ENCODE measurements around the gene ATOH8.

The ATOH8 gene

DNA sequence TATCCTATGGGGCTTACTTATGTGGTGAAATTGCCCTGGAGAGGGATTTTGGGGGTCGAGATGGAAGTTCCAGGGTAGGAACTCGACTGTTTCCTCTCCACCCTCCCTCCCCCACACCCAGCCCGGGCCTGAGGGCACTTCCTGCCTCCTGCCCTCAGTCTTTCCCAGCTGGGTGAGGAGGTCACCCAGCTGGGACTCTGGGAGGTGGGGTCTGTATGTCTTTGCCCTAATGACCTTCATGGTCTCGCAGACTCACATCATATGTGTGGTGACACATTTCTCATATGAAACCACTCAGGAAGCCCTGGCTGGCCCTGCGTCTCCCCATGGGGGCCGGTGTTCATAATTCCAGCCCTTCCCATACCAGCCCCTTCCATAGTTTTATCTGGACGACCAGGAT is 12.4 kb downstream of the ATOH8 start:
- H3K4me3 Mint-ChIP-seq = no peak overlapping the region

DNA sequence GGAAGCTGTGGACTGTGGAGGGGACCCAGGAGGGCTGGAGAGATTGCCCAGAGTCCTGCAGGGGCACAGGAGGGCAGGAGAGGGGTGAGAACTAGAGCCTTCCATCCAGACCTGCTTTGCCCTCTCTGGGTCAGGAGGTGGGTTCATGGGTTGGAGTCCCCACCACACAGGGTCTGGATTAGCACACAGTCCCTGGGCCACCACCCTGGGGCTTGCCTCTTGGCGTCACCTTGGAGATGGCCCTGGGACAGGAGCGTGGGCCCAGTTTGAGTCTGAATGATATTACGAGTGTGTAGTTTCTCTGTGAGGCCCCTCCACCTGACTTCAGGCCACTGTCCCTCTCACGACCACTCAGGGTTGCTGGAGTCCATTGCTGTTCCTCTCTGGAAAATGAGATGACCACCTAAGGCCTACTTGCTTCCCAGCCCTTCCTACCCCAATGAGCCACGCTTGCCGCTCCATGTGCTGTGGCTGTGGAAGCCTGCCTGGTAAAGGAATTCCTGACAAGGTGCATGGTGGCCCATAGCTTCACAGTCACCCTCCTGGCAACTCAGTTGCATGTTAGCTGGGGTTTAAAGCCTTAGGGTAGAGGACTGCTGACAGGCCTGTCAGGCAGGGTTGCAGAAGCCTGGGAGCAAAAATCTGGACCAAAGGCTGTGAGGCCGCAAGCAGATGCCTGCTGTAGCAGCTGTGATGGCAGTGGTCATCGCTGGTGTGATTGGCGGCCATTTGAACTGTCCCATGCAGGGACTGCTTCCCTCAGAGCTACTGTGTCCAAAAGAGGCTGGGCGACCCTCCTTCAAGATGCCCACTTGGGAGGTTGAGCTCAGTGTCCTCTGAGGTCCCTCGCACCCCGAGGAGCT is 14.2 kb downstream of the ATOH8 start:
- peaks cover 22% of the 10 kb centered on the region for H3K4me1 Mint-ChIP-seq
- H3K4me3 Mint-ChIP-seq = no peak overlapping the region
- no peak for DNase-seq (ENCODE audit: low spot score in 2 of 2)
- no peaks in the 10 kb centered on the region for H3K9me3 Mint-ChIP-seq
- no peaks in the 10 kb centered on the region for H3K36me3 Mint-ChIP-seq
- no peak overlapping the region for H3K27ac Mint-ChIP-seq
- ATAC-seq = no peak

More for the DNA sequence above, 12.4 kb downstream of the ATOH8 start:
- Mint-ChIP-seq H3K4me1 (peaks cover 22% of the 10 kb centered on the region), H3K9me3 (no peaks in the 10 kb centered on the region), H3K27ac (no peak overlapping the region), H3K36me3 (no peaks in the 10 kb centered on the region)
- DNase-seq (ENCODE audit: low spot score in 2 of 2) (no peak), ATAC-seq (no peak)

DNA sequence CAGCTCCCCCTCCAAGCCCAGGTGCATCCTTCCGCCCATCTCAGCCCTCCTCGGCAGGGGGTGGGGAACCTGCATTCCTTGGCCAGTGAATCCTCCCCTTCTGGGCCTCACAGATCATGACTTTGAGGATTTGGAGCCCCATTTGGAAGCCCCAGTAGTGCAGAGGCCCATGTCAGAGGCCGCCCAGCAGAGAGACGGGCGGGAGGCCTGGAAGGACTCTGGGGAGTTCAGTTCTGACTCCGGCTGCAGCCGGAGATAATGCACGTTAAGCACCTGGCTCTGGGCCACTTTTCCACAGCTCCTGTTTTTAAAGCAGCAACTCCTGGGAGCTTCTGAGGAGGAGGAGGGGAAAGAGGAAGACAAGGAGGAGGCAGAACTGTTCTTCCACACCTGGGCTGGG is 14.9 kb downstream of the ATOH8 start:
- Mint-ChIP-seq H3K27ac (no peak overlapping the region), H3K36me3 (no peaks in the 10 kb centered on the region)

DNA sequence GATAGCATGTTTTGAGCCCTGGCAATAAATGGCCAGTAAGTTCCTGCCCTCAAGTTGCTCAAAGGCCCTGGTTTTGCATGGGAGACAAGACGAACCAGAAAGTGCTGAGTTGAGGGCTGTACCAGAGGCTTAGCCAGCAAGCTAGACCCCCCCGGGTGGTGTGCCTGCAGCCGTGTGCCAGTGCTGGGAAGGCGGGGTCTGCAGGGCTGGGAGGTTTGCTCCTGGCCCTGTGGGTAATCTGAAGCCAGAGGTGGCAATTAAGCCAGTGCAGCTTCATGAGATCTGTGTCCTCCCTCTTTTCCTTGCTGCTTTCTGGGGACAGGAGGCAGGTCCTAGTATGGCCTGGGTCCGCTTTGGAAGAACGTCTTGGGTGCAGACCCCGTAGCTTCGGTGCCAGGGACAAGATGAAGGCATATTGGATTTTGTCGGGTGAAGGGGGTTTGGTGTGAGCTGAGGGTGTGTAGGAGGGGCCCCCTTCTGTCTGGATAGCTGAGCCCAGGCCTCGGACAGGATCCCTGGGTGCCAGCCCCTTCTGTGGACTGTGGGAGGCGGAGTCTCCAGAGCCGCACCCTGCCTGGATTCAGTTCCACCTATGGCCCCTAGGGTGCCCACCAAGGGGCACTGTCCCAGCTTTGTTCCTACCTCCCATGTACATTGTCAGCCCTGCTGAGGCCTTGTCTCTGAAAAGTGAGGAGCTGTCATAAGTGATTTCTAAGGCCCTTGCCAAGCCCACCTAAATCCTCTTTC is 15.6 kb downstream of the ATOH8 start:
- Mint-ChIP-seq H3K27ac (no peak overlapping the region), H3K4me1 (peaks cover 21% of the 10 kb centered on the region), H3K36me3 (no peaks in the 10 kb centered on the region), H3K4me3 (no peak overlapping the region), H3K9me3 (no peaks in the 10 kb centered on the region)
- ATAC-seq = no peak
- DNase-seq (ENCODE audit: low spot score in 2 of 2) = no peak

More for the DNA sequence above, 14.9 kb downstream of the ATOH8 start:
- no peak for DNase-seq (ENCODE audit: low spot score in 2 of 2)
- Mint-ChIP-seq H3K4me3 (no peak overlapping the region), H3K9me3 (no peaks in the 10 kb centered on the region), H3K4me1 (peaks cover 22% of the 10 kb centered on the region)
- ATAC-seq = no peak

DNA sequence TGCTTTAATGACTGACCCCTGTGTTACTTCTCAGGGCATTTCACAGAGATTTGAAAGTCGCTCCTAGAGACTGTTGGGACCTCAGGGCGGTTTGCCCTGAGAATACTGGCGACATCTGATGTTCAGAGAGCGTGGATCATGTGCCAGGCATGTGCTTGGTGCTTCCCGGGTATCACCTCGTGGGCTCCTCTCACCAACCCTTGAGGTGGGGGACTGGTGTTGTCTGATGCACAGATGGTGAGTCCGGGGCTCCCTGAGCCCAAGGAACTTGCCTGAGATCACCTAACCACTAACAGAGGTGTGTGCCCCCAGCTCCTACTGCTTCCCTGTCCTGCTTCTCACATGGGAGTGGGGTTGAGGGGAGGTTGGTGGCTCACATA is 16.2 kb downstream of the ATOH8 start:
- ATAC-seq = no peak
- peaks cover 17% of the 10 kb centered on the region for H3K4me1 Mint-ChIP-seq
- no peaks in the 10 kb centered on the region for H3K9me3 Mint-ChIP-seq
- H3K36me3 Mint-ChIP-seq = no peaks in the 10 kb centered on the region
- no peak for DNase-seq (ENCODE audit: low spot score in 2 of 2)
- no peak overlapping the region for H3K27ac Mint-ChIP-seq
- no peak overlapping the region for H3K4me3 Mint-ChIP-seq

DNA sequence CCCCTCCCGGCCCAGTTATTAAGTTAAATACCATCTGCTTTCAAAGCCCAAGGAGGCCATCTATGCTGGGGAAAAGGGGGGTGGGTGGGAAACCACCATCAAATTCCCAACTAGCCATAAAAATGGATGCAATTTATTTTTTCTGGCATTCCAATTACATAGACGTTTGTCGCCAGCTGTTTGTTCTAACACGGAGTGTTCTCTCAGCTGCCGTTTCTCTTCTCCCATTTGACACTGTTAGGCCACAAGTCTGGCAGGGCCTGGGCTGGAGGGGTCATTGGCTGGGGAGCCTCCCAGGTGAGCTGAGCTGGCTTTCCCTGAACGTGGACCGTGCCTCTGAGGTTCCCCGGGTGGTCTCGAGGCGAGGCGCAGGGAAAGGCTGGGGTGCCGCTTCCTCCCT is 16.6 kb downstream of the ATOH8 start:
- Mint-ChIP-seq H3K36me3 (no peaks in the 10 kb centered on the region), H3K4me3 (no peak overlapping the region), H3K4me1 (peaks cover 14% of the 10 kb centered on the region), H3K9me3 (no peaks in the 10 kb centered on the region), H3K27ac (no peak overlapping the region)
- DNase-seq (ENCODE audit: low spot score in 2 of 2) = no peak
- no peak for ATAC-seq

DNA sequence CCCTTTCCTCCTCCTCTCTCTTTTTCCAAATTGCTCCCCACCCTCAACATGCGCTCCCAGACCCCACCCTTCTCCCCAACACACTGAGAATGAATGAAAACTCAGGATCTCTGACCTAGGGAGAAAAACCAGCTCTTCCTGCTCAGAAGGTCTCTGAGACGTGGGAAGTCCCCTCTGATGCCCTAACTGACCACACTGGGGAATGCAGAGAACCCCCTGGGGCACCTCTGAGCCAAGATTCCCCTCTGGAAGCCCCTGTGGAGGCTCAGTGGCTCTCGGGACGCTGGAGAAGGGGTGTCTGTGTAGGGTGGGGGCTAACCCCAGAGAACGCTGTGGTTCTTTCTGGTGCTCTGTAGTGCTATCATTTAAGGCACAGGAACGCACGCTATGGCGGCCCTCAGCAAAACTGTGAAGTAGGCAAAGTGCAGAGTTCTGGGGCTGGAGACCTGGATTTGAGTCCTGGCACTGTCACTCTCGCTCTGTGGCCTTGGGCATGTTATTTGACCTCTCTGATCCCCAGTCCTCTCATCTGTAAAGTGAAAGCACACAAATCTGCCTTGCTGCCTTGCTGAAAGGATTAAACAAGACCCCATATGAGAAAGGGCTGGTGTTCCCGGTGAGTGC is 17.1 kb downstream of the ATOH8 start:
- Mint-ChIP-seq H3K4me3 (no peak overlapping the region), H3K27ac (no peak overlapping the region), H3K4me1 (peaks cover 9% of the 10 kb centered on the region), H3K36me3 (no peaks in the 10 kb centered on the region), H3K9me3 (no peaks in the 10 kb centered on the region)
- DNase-seq (ENCODE audit: low spot score in 2 of 2) = no peak
- no peak for ATAC-seq

DNA sequence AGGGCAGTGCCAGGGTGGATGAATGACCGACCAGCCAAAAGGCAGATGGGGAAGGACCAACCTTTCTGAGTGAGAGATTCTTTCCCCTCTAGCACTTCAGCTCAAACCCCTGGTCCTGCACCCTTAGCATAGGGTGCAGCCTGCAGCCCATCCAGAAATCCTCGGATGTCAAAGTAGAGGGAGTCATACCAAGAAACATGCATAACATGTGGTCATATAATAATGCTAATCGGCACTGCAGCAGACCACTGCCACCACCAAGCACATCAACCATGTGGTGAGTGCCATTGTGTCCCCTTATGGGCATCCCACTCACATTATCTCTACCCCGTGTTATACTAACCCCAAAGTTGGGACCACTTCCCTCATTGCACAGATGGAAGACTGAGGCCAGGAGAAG is 17.7 kb downstream of the ATOH8 start:
- DNase-seq (ENCODE audit: low spot score in 2 of 2) = no peak
- no peaks in the 10 kb centered on the region for H3K9me3 Mint-ChIP-seq
- H3K4me1 Mint-ChIP-seq = peaks cover 3% of the 10 kb centered on the region
- no peak overlapping the region for H3K4me3 Mint-ChIP-seq
- no peak overlapping the region for H3K27ac Mint-ChIP-seq
- ATAC-seq = no peak
- H3K36me3 Mint-ChIP-seq = no peaks in the 10 kb centered on the region

DNA sequence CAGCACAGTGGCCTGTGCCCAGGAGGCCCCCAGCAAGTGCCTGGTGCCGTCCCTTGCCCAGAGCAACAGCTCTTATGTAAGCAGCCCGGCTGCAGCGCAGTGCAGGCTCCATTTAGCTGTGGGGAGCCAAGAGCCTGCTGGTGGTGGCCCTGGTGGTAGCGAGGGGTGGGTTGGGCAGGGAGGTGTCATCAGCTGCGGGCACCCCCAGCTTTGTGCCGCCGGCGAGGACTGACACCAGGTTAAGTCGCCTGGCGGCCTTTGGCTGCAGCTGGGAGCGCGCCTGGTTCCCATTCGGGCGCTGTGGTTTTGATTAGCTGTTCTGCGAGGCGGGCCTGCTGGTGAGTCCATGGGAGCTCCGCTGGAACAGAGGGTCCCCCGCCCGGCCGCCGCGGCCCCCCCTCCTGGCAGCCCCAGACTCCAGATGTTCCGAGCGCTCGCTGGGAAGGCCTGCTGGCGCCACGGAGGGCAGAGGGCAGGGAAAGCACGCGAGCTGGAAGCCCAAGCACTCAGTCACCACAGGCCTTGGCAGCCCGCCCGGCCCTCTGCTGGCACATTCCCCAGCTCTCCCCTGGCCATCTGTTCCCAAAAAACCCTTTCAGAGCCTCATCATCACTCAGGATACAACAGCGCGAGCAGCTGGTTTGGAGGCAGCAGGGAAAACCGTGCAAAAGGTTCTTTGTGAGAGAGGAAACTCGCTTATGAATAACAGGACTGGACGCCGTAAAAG is 18.4 kb downstream of the ATOH8 start:
- DNase-seq (ENCODE audit: low spot score in 2 of 2) (no peak), ATAC-seq (no peak)
- H3K27ac Mint-ChIP-seq = no peak overlapping the region
- H3K4me3 Mint-ChIP-seq = no peak overlapping the region
- no peaks in the 10 kb centered on the region for H3K4me1 Mint-ChIP-seq
- H3K36me3 Mint-ChIP-seq = no peaks in the 10 kb centered on the region
- no peaks in the 10 kb centered on the region for H3K9me3 Mint-ChIP-seq

DNA sequence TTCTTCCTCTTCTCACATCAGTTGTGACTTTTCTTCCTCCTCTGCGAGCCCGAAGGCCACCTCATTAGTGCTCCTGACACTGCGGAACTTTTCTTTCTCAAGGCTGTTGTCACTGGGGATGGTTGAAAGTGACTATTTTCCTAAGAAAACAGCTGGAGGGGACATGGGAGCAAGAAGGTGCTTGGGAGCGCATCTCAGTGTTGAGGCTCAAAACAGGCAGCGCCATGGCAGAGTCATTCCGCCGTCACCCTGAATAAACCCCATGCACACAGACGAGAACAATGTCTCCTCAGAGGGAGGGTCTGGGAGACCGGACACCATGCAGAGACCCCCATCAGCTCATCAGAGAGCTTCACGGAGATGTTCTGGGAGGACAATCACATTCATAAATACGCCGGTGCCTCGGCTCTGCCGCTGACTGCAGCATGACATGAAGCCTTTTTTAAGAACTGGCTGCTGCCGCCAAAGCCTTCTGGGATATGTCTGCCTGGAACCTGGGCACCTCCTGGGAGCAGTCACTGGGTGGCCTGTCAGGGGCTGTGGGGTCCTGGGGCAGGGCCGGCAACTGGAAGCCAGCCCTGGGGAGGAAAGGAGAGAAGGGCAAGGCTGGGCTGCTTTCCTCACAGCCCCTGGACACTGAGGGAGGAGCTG is 19.2 kb downstream of the ATOH8 start:
- Mint-ChIP-seq H3K27ac (no peak overlapping the region), H3K4me3 (no peak overlapping the region), H3K9me3 (no peaks in the 10 kb centered on the region), H3K36me3 (no peaks in the 10 kb centered on the region), H3K4me1 (no peaks in the 10 kb centered on the region)
- no peak for DNase-seq (ENCODE audit: low spot score in 2 of 2)
- ATAC-seq = no peak

DNA sequence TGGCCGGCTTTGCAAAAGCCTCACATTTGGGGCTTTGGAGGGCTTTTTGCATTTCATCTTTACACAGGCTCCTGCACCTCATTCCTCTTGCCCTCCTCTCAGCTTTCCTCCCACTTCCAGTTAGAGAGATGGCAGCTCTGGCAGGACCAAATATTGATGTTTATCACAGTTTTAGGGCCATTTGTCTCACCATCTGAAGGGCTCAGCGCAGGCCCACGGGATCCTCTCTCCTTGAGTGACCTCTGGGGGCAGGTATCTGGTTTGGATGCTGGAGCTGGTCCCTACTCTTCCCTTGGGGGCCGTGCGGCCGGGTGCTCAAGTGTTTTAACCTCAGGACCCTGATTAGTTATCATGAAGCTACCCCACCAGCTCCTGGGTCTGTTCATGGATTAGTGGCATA is 19.9 kb downstream of the ATOH8 start:
- no peak for ATAC-seq

DNA sequence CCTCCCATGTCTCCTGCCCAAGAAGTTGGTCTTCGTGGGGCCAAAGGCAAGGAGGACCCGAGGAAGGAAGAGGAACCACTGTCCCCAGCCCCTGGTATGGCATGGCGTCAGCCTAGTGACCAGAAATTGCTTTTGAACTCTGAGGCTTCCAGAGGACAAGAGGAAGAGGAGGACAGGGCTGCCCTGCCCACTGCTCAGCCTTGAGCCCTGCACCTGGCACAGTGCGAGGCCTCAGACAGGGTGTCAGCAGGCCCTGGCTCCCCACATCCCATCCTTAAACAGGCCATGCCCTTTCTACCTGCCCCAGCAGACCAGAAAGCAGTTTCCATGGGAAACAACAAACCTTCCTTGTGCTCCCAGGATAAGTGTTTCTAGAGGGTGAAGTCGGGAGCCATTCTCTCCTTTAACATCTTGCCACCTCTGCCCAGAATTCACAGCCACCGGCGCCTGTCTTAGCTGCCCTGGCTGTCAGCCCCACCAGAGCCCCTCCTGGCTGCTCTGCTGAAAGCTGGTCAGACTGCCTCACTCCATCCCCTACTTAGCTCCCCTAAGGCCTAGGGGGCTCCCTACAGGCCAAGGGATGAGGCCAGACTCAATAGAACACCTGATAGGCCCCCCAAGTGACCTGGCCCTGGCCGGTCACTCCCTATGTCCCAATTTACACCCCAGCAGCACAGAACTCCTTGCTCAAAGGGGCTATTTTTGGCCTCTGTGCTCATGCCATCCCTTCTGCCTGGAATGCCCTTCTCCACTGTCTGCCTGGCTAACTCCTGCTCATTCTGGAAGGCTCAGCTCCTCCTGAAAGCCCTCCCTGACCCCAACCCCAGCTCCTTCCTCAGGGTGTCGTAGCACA is 20.6 kb downstream of the ATOH8 start:
- no peak overlapping the region for H3K4me3 Mint-ChIP-seq
- no peak for DNase-seq (ENCODE audit: low spot score in 2 of 2)
- no peak overlapping the region for H3K27ac Mint-ChIP-seq
- peaks cover 5% of the 10 kb centered on the region for H3K36me3 Mint-ChIP-seq
- no peaks in the 10 kb centered on the region for H3K4me1 Mint-ChIP-seq
- no peak for ATAC-seq
- H3K9me3 Mint-ChIP-seq = no peaks in the 10 kb centered on the region

More for the DNA sequence above, 19.9 kb downstream of the ATOH8 start:
- Mint-ChIP-seq H3K9me3 (no peaks in the 10 kb centered on the region), H3K27ac (no peak overlapping the region), H3K4me1 (no peaks in the 10 kb centered on the region), H3K36me3 (no peaks in the 10 kb centered on the region), H3K4me3 (no peak overlapping the region)
- no peak for DNase-seq (ENCODE audit: low spot score in 2 of 2)

DNA sequence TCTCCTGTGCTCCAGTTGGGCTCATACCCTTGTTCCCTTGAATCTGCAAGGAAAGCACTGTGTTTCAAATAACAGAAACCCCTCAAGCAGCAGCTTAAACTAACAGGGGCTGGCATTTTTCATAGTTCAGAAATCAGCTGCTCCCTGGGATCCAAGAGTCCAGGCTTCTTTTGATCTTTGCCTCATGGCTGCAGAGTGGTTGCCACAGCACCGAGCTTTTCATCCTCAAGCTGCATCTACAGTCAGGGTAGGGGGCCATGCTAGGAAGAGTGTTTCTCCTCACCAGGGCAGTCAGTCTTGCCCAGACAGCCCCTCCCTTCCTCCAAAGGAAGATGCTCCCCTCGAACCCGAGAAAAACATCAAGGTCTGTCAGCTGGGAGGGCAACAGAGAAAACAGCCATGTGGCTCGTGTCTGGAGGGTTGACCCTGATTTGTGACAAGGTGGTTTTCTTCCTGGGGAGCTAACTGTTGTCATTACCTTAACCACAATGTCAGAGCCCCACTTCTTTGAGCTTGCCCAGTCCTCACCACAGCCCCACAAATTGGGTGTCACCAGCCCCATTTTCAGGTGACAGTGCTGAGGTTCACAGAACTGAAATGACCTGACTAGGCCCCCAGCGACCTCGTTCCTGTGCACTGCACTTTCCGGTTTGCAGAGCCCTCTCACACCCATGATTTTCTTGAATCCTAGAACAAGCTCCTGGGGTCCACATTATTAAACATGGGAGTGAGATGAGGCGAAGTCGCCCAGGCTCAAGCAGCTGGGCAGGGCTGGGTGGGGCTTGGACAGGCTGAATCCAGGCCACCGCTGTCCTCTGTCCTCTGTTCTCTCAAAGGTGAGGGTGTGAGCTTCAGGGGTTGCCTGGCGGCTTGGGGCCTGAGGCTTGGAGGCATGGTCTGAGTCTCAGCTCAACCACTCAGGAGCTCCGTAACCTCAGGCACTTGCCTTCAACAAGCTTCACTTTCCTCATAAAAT is 21.9 kb downstream of the ATOH8 start:
- Mint-ChIP-seq H3K27ac (no peak overlapping the region), H3K36me3 (peaks cover 5% of the 10 kb centered on the region), H3K4me3 (no peak overlapping the region), H3K9me3 (no peaks in the 10 kb centered on the region), H3K4me1 (no peaks in the 10 kb centered on the region)
- ATAC-seq (peak; percentile 41), DNase-seq (ENCODE audit: low spot score in 2 of 2) (no peak)
